ENCODE data around the gene USP32.

USP32 gene

GRCh38 chr17:60147553-60148223 is 244.2 kb downstream of the USP32 start:
- peak; percentile 11 to 45 for DNase-seq

DNA sequence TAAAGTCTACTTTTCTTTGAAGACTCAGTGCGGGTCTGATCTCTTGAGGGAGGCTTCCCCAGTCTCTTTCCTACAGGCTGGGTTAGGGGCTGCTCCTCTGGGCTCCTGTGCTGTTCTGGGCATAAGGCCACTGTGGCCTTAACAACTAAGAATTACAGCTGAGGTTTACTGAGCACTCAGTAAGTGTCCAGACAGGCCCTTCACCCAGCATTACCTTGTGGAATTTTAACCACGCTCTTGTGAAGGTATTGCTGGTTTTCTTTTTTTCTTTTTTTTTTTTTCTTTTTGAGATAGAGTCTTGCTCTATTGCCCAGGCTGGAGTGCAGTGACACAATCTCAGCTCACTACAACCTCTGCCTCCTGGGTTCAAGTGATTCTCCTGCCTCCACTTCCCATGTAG is 245.7 kb downstream of the USP32 start:
- DNase-seq: no peak

- no peak for DNase-seq
Observed at GRCh38 chr17:60145006-60145935, 246.7 kb downstream of the USP32 start.

- DNase-seq: peak; percentile 95
Observed at GRCh38 chr17:60142872-60143499, 248.9 kb downstream of the USP32 start.

GRCh38 chr17:60141111-60142018 is 250.6 kb downstream of the USP32 start:
- no peak for DNase-seq

DNA sequence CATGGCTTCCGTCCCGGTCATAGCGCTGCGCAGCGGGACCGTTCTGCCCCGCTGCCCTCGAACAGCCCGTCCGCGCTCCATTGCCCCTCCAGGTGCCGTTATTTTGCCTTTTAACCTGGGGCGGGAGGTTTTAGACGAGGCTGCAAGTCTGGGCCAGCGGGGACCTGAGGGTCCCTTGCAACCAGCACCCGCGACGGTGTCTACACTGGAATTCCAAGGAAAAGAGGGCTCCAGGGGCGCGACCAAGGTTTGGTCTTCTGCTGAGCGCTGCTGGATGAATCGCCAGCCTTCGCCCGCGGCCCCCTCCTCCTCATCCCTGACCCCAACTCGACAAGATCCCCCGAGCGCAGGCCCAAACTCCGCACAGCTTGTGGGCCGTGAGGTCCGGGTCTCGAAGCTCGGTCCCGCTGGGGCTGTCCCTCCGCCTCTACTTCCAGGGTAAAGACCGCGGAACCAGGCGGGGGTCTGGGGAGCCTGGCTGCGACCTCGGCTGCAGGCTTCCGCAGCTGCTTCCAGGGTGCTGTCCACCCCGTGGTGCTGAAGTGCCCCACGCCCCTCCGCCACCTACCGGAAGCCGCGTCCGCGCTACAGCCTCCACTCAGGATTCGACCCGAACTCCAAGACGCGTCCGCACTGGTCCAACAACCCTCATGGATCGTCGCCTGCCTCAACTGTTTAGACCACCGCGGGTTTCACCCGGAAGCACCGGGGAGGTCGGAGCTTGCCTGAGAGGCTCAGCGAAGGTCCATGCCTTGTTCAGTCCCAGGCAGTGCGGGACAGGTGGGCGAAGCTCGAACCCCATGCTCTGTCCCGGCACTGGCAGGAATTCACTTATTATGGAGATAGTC is 252.3 kb downstream of the USP32 start:
- DNase-seq: no peak

DNA sequence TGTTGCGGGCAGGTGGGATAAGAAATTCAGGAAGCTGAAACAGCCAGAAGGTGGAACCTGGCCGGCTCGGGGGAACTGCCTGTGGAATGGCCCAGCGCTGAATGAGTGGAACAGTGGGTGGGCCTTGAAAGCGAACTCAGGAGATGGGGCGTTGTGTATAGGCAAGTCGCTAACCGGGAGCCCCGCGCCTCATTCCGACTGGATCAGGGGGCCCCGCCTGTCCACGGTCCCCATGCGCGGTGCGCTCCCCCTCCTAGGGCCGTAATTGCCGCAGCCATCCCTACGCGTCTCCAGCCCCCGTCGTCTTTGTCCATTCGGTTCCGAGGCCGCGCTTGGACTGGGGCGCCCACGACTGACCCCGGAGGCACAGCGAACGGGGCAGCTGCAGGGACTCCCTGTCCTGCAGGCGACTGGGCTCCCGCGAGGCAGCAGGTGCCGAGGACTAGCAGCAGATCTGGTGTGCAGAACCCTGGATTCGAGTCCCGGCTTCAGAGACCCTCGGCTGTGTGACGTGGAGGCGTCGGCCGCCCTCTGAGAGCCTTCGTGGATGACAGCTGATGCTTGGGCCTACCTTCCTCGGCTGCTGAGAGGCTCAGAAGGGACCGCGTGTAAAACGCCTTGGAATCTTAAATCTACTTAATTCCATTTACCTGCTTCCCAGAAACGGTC is 253.0 kb downstream of the USP32 start:
- no peak for DNase-seq

DNA sequence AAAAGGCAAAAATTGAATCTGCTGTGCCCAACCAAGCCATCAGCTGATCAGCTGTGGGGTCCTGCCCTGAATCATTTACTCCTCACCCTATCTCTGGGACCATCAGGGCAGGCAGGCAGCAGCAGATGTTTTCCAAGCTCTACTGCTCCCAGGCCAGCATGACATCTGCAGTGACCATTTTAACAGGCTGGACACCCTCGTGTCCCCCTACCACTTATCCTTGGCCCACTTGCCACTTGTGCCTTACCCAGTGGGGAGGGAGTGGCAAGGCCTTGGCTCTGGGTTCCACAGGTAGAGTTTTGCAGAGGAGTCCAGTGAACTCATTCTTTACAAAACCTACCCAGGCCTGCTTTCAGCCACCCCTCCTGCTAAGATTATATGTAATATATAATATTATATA is 254.2 kb downstream of the USP32 start:
- no peak for DNase-seq

DNA sequence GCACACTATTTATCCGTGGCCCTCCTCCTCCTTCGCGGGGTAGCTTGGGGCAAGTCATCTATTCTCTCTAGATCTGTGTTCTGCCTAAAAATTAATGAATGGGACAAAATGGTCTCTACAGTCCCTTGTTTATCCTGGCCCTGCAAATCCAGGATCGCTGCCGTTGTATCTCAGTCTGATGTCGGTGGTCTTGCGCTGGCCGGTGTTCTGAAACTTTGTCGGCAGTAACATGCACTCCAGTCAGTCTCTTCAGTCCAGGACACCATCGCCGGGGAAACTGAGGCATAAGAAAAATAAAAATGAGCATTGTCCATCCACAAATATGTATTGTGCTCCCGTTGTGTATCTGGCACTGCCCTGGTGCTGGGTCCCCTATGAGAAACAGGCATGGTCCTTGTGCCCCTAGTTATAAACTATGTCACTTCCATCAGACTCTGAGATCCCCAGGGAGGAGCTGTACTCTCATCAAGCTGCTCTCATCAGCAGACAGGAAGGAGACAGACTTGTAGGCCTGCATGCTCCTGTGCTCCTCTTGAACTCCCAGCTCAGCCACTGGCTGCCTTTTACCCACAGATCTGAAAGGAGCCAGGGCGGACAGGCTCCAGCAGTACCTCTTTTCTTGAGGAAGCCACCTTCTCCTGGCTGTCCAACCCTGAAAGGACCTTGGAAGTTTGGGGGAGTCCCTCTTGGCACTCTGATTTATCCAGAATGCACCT is 255.8 kb downstream of the USP32 start:
- no peak for DNase-seq

GRCh38 chr17:60135151-60135950 is 256.6 kb downstream of the USP32 start:
- DNase-seq: no peak

- no peak for DNase-seq
Observed at GRCh38 chr17:60134396-60135150, 257.4 kb downstream of the USP32 start.

- no peak for DNase-seq
Observed at GRCh38 chr17:60130466-60130865, 261.5 kb downstream of the USP32 start.

DNA sequence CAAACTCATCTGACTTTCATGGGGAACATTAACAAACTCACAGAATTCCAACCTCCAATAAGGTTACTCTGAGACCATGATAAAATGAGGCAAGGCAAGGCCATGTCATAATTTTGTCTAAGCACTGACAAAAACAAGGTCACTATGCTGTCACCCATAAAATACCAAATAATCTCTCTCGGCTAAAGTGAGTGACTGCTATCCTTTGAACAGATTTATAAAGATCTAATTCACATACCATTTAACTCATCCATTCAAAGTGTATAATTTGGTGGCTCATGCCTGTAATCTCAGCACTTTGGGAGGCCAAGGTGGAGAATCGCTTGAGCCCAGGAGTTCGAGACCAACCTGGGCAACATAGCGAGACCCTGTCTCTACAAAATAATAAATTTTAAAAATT is 262.8 kb downstream of the USP32 start:
- DNase-seq: no peak

All from AML-193 (cell line).